Endothelial cell of umbilical vein (primary cell): Measurements from ENCODE around the gene MYLK.
A peak's percentile ranks its signal among the peaks of the same experiment; 100 is the strongest.

ENCODE experiments used
- CTCF ChIP-seq, 2 donors: IDR thresholded peaks; 1 replicate in 1 of 2; 2 replicates in 1 of 2; pipeline ENCODE4 v1.5.1; 2011; ENCODE audit warnings: low read length in 2 of 2, mild to moderate bottlenecking in 2 of 2, moderate library complexity in 2 of 2, control low read depth in 1 of 2, inconsistent platforms in 1 of 2, low read depth in 1 of 2; ENCODE audit not compliant: insufficient read depth in 1 of 2; ENCODE audit errors: extremely low read depth in 1 of 2
- EZH2 ChIP-seq: IDR thresholded peaks from 2 replicates; pipeline ENCODE4 v1.6.1; 2012; ENCODE audit warnings: borderline replicate concordance, low read depth, mild to moderate bottlenecking, moderate library complexity, low read length, inconsistent platforms; ENCODE audit not compliant: severe bottlenecking
- POLR2A ChIP-seq: IDR thresholded peaks from 2 replicates; pipeline ENCODE4 v1.6.1; 2012; ENCODE audit warnings: low read depth, mild to moderate bottlenecking, control low read depth, low read length
- POLR2AphosphoS5 ChIP-seq: IDR thresholded peaks from 2 replicates; pipeline ENCODE4 v1.6.1; 2012; ENCODE audit warnings: low read depth, mild to moderate bottlenecking, control low read depth, low read length, moderate library complexity; ENCODE audit not compliant: insufficient read depth

DNA sequence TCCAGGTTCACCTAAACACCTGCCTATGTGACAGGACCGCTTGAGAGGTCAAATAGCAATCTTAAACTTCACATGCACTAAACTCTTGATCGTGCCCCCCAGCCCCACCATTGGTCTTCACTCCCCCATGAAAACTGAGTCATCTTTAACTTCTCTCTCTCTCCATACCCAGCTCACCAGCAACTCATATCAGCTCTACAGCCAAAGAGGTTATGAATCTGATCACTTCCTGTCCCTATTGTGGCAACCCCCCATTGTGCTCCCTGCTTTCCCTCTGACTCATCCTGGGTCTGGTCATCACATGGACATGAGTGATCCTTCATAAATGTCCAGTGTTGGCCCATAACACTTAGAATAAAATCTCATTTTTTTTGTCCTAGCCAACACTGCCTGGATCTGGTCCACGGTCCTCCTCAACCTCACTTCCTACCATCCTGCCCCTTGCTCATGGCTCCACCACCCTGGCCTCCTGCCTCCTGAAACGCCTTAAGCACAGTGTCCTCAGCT, 195.8 kb downstream of the MYLK start:
- TF ChIP-seq CTCF (IDR thresholded peaks at IDR 0.05; ENCODE audit: extremely low read depth in 1 of 2, insufficient read depth in 1 of 2, low read depth in 1 of 2, low read length in 2 of 2) (no peak), POLR2A (no peak), EZH2 (no peak), POLR2AphosphoS5 (peak; percentile 73)
